Cardiac fibroblast (primary cell): ENCODE data around the gene GLIS1.

Experiments used
- DNase-seq, 2 donors: peaks; one replicate each; pipeline versions ENCODE4 v3.0.0 to v3.0.0-alpha.2; 2010; ENCODE audit warnings: low read depth in 2 of 2
- H3K4me3 ChIP-seq, 2 donors: replicated peaks in 1 of 2; 1 replicate in 1 of 2; 2 replicates in 1 of 2; pipeline ENCODE4 v1.5.1; 2011; ENCODE audit warnings: low read depth in 2 of 2, low read length in 2 of 2, mild to moderate bottlenecking in 2 of 2, moderate library complexity in 1 of 2
- CTCF ChIP-seq: IDR thresholded peaks from one replicate; pipeline ENCODE4 v1.5.1; 2011; ENCODE audit warnings: low read depth, mild to moderate bottlenecking, low read length, inconsistent platforms

GLIS1 gene

GRCh38 chr1:53704304-53704703, 34.7 kb downstream of the GLIS1 start:
- TF ChIP-seq CTCF = no peak
- H3K4me3 ChIP-seq = no peak overlapping the region
- no peak for DNase-seq

DNA sequence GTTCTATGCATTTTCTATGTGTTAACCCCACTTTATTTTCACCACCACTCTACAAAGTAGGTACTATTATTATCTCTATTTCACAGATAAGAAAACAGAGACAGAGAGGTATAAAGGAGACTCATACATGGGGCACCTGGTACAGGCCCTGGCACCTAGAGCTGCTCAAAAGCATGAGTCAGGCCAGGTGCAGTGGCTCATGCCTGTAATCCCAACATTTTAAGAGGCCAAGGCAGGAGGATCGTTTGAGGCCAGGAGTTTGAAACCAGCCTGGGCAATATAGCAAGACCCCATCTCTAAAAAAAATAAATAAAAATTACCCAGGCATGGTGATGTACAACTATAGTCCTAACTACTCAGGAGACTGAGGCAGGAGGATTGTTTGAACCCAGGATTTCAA, 35.8 kb downstream of the GLIS1 start:
- DNase-seq = no peak
- no peak for TF ChIP-seq CTCF

GRCh38 chr1:53702341-53702740, 36.6 kb downstream of the GLIS1 start:
- DNase-seq = no peak
- no peak overlapping the region for H3K4me3 ChIP-seq
- TF ChIP-seq CTCF = no peak

More for the DNA sequence above, 35.8 kb downstream of the GLIS1 start:
- no peak overlapping the region for H3K4me3 ChIP-seq

- no peak for TF ChIP-seq CTCF
- H3K4me3 ChIP-seq = no peak overlapping the region
- DNase-seq = no peak
Observed at GRCh38 chr1:53700776-53701175, 38.2 kb downstream of the GLIS1 start.

DNA sequence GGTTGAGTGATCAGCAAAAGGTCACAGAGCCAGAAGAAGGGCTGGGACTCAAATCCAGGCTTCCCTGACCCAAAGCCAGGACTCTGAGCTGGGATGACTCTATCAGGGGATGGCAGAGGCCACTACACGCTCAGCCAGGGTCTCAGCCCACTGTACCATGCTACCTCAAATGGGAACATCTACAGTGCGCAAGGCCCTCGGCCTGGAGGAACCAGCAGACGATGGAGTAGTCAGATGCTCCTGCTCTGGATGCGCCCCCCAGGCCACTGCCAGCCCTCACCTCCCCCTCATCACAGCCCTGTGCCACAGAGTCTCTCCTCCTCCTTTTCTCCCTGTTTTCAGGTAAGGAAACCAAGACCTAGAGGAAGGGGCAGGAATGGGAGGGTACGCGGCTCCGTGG, 39.0 kb downstream of the GLIS1 start:
- no peak for DNase-seq

GRCh38 chr1:53698384-53698980, 40.5 kb downstream of the GLIS1 start:
- TF ChIP-seq CTCF = no peak
- DNase-seq = no peak
- H3K4me3 ChIP-seq = no peak overlapping the region

More for the DNA sequence above, 39.0 kb downstream of the GLIS1 start:
- TF ChIP-seq CTCF = no peak
- H3K4me3 ChIP-seq = no peak overlapping the region
